ENCODE data around the gene ZBTB16. TPM values are rescaled to one million over a fixed set of nuclear protein-coding genes. Genes with fewer than 3 reads are reported as not detected.

ZBTB16 gene
- total and polyA plus RNA-seq, 2 of the 4 experiments (the other 2 are of a cell fraction), result not detected

- ChIA-PET POLR2A (ENCODE audit: unreplicated experiment) (no interaction called here), CTCF (no interaction called here)
- Histone ChIP-seq H3K18ac (ENCODE audit: low read depth, low read length) (no peak overlapping the region), H3K27me3 (ENCODE audit: control insufficient read depth, insufficient read depth, low read length) (peaks cover 74% of the 10 kb centered on the region), H3K23ac (ENCODE audit: low read depth, low read length) (no peak overlapping the region), H4K5ac (ENCODE audit: low read depth, low read length) (no peak overlapping the region), H2BK15ac (ENCODE audit: low read depth, low read length) (no peak overlapping the region), H2AK5ac (ENCODE audit: low read depth, low read length) (no peak overlapping the region), H3K9ac (ENCODE audit: low read depth, low read length) (no peak overlapping the region), H3K79me1 (ENCODE audit: low read depth in 1 of 2, low read length in 2 of 2) (no peaks in the 10 kb centered on the region), H3K36me3 (ENCODE audit: control insufficient read depth, insufficient read depth, low read length) (no peaks in the 10 kb centered on the region), H3K4me1 (ENCODE audit: control insufficient read depth, insufficient read depth, low read length) (no peaks in the 10 kb centered on the region; the same call in 1 of the 2 replicates), H2AK9ac (replicated peaks; ENCODE audit: low read depth, low read length, poor library complexity) (no peak overlapping the region), H4K8ac (ENCODE audit: low read depth in 2 of 2, low read length in 2 of 2) (no peak overlapping the region), H3K9me3 (ENCODE audit: control insufficient read depth, insufficient read depth, low read length) (no peaks in the 10 kb centered on the region), H4K91ac (ENCODE audit: insufficient read depth, low read depth, low read length) (no peak overlapping the region), H2BK120ac (ENCODE audit: low read depth, low read length) (no peak overlapping the region), H3K14ac (replicated peaks; ENCODE audit: low read depth, low read length) (no peak overlapping the region), H3K56ac (ENCODE audit: extremely low read depth, insufficient read depth, low read length) (no peak overlapping the region), H3K4me2 (ENCODE audit: low read depth, low read length) (no peak overlapping the region), H3K4me3 (ENCODE audit: insufficient read depth, low read depth, low read length) (no peak overlapping the region), H4K20me1 (ENCODE audit: insufficient read depth, low read length) (0 out of 2 replicates have a peak, but pooled peaks cover 3% of the 10 kb centered on the region), H2AFZ (replicated peaks; ENCODE audit: low read length, poor library complexity) (no peak overlapping the region), H3K9me1 (ENCODE audit: insufficient read depth, low read length) (no peaks in the 10 kb centered on the region), H3K27ac (ENCODE audit: insufficient read depth, low read length) (no peak overlapping the region), H2BK20ac (ENCODE audit: low read depth, low read length) (no peak overlapping the region), H2BK5ac (ENCODE audit: low read depth, low read length, poor library complexity, severe bottlenecking) (no peak overlapping the region), H3K4ac (ENCODE audit: low read depth, low read length) (no peak overlapping the region)
- no peak for DNase-seq
- ATAC-seq (ENCODE audit: low read depth), result no peak
- dilution Hi-C loops (cut with HindIII; ENCODE audit: low sequenced_read_pairs, unreplicated experiment), result no loop called here
- BruUV-seq (replicated peaks), result no TSS peak
- 45% methylated on average over 5 of the region's 9 CpGs; no CpG with 5 or more reads in 1 of the 2 experiments for WGBS, 2 experiments (ENCODE audit: extremely low coverage in 2 of 2, insufficient read length in 1 of 2)
- TF ChIP-seq MAZ (IDR thresholded peaks at IDR 0.05; ENCODE audit: borderline replicate concordance, low read depth, low read length) (no peak), RCOR1 (IDR thresholded peaks at IDR 0.05; ENCODE audit: insufficient replicate concordance, low read length) (no peak), SMC3 (IDR thresholded peaks at IDR 0.05; ENCODE audit: low read depth, low read length) (no peak), CEBPB (IDR thresholded peaks at IDR 0.05; ENCODE audit: low read depth, low read length) (no peak), CTCF (conservative IDR thresholded peaks at IDR 0.05; ENCODE audit: low read depth, low read length) (no peak), RAD21 (IDR thresholded peaks at IDR 0.05; ENCODE audit: low read length) (no peak), FOS (IDR thresholded peaks at IDR 0.05; ENCODE audit: low read depth, low read length) (no peak), NFE2L2 (IDR thresholded peaks at IDR 0.05; ENCODE audit: low read depth, low read length) (no peak), RFX5 (IDR thresholded peaks at IDR 0.05; ENCODE audit: low read depth, low read length) (no peak), CHD1 (IDR thresholded peaks at IDR 0.05; ENCODE audit: low read depth, low read length) (no peak), MAFK (IDR thresholded peaks at IDR 0.05; ENCODE audit: low read depth, low read length) (no peak), BHLHE40 (IDR thresholded peaks at IDR 0.05; ENCODE audit: low read depth, low read length) (no peak), MXI1 (IDR thresholded peaks at IDR 0.05; ENCODE audit: borderline replicate concordance, low read depth, low read length) (no peak), USF2 (IDR thresholded peaks at IDR 0.05; ENCODE audit: low read depth, low read length) (no peak), ELK1 (IDR thresholded peaks at IDR 0.05; ENCODE audit: borderline replicate concordance, low read depth, low read length) (no peak), POLR2A (IDR thresholded peaks at IDR 0.05; ENCODE audit: low read depth, low read length) (no peak)
- intact Hi-C loops (cut with micrococcal nuclease), result loop anchor here (10.0 kb wide), 1 partner anchor 295 kb away; the partner anchor contains the start of gene USP28
- in situ Hi-C loops (cut with MboI; ENCODE audit: low sequenced_read_pairs), result no loop called here
Measured at GRCh38 chr11:114169321-114169749, 109.8 kb downstream of the ZBTB16 start.

All from IMR-90 (cell line).